Calu3 (cell line): ENCODE measurements around the gene GC. TPM values are rescaled to one million over a fixed set of nuclear protein-coding genes. Genes with fewer than 3 reads are reported as not detected.
"Not testable (repeated sequence)": the region's sequence is repeated elsewhere in the genome, so short reads cannot be mapped to it uniquely, and the experiment has no call there.

Experiments
- BruUV-seq: library from RNA; stranded (reverse); fragments of 400-500 nt; replicated peaks from 2 replicates; lab custom pipeline; 2021; lab: Mats Ljungman, UMichigan
- CTCF ChIA-PET: fragments of 300-600 bp; sonication (Branson Sonifier 250); formaldehyde crosslinking; loops from one replicate; lab custom pipeline; 2022; ENCODE audit warnings: antibody characterized with exemption; lab: Charles Lee
- DNase-seq: peaks from one replicate; pipeline ENCODE4 v3.0.0; 2022
- H3K27ac Mint-ChIP-seq: one replicate; pipeline ENCODE4 v1.8.0; 2022; ENCODE audit warnings: mixed read lengths; ENCODE audit not compliant: unreplicated experiment
- H3K27me3 Mint-ChIP-seq: one replicate; pipeline ENCODE4 v1.8.0; 2022; ENCODE audit warnings: mixed read lengths; ENCODE audit not compliant: unreplicated experiment
- H3K36me3 Mint-ChIP-seq: one replicate; pipeline ENCODE4 v1.8.0; 2022; ENCODE audit warnings: mild to moderate bottlenecking, moderate library complexity, mixed read lengths; ENCODE audit not compliant: insufficient read depth, unreplicated experiment
- H3K4me1 Mint-ChIP-seq: one replicate; pipeline ENCODE4 v1.8.0; 2022; ENCODE audit warnings: mild to moderate bottlenecking, low read depth, mixed read lengths; ENCODE audit not compliant: unreplicated experiment
- H3K4me3 Mint-ChIP-seq: one replicate; pipeline ENCODE4 v1.8.0; 2022; ENCODE audit warnings: mild to moderate bottlenecking, low read depth, moderate library complexity, mixed read lengths; ENCODE audit not compliant: unreplicated experiment
- H3K9me3 Mint-ChIP-seq: one replicate; pipeline ENCODE4 v1.8.0; 2022; ENCODE audit warnings: low read depth, mixed read lengths; ENCODE audit not compliant: unreplicated experiment
- intact Hi-C: fragments of 100-400 bp; cut with micrococcal nuclease; formaldehyde crosslinking; loops from one replicate; pipeline ENCODE4 v1.10.0; 2022; ENCODE audit not compliant: unreplicated experiment
- total RNA-seq: library from RNA; stranded (reverse); gene quantifications from 2 replicates; pipeline ENCODE4 v1.2.3, GENCODE V29; 2022
- TF ChIP-seq, protein P1 (sequence below): fragments of 200-600 bp; IDR thresholded peaks from one replicate; pipeline ENCODE4 v1.8.0; 2022; ENCODE audit warnings: antibody characterized with exemption; ENCODE audit not compliant: unreplicated experiment

The GC gene
- total RNA-seq, 1 experiment from 2014 or later: 0.90 TPM

DNA sequence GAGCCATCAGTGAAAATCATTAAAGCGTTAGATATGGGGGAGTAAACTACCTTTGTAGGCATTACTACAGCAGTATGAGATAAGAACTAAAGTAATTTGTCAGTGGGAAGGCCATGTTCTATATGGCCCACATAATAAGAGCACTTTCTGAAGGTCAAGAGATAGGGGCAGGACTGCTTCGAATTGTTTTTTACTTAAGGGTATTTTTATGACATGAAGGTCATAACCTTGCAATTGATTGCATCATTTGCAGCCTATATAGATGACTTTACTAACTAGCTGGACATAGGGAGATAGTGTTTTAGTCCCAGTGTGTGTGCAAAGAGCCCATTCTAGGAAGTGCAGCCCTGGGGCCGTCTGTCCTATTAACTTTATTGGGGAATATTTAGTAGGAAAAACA lies 23.6 kb upstream of the GC start:
- Mint-ChIP-seq H3K27ac (no peak overlapping the region), H3K27me3 (no peaks in the 10 kb centered on the region), H3K4me1 (no peaks in the 10 kb centered on the region), H3K4me3 (no peak overlapping the region), H3K36me3 (no peaks in the 10 kb centered on the region), H3K9me3 (no peaks in the 10 kb centered on the region)
- TF ChIP-seq, protein P1, sequence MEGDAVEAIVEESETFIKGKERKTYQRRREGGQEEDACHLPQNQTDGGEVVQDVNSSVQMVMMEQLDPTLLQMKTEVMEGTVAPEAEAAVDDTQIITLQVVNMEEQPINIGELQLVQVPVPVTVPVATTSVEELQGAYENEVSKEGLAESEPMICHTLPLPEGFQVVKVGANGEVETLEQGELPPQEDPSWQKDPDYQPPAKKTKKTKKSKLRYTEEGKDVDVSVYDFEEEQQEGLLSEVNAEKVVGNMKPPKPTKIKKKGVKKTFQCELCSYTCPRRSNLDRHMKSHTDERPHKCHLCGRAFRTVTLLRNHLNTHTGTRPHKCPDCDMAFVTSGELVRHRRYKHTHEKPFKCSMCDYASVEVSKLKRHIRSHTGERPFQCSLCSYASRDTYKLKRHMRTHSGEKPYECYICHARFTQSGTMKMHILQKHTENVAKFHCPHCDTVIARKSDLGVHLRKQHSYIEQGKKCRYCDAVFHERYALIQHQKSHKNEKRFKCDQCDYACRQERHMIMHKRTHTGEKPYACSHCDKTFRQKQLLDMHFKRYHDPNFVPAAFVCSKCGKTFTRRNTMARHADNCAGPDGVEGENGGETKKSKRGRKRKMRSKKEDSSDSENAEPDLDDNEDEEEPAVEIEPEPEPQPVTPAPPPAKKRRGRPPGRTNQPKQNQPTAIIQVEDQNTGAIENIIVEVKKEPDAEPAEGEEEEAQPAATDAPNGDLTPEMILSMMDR: no peak
- BruUV-seq: no TSS peak
- DNase-seq: no peak
- intact Hi-C loops: no loop called here
- CTCF ChIA-PET: no interaction called here

DNA sequence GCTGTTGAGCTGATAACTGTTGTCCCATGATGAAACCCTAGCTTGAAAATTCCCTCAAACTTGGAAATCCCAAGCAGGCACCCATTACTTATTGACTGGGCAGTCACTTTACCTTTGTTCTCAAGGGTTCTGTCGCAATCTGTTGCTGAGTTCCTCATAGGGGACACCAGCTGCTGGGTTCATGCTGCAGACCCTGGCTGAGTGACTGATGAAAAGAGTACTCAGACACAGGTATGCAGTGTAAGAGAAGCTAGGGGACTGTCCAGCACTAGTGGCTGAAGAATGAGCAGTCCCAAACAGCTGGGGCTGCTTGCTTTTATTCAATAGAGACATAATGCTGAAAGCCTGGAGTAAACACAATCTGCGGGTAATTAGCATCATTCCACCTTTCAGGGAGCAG lies 21.4 kb upstream of the GC start:
- H3K27me3 Mint-ChIP-seq, H3K36me3 Mint-ChIP-seq, H3K27ac Mint-ChIP-seq, BruUV-seq, H3K4me1 Mint-ChIP-seq, intact Hi-C loops, H3K4me3 Mint-ChIP-seq, CTCF ChIA-PET, H3K9me3 Mint-ChIP-seq: not testable (repeated sequence)
- peak; percentile 3 for DNase-seq

DNA sequence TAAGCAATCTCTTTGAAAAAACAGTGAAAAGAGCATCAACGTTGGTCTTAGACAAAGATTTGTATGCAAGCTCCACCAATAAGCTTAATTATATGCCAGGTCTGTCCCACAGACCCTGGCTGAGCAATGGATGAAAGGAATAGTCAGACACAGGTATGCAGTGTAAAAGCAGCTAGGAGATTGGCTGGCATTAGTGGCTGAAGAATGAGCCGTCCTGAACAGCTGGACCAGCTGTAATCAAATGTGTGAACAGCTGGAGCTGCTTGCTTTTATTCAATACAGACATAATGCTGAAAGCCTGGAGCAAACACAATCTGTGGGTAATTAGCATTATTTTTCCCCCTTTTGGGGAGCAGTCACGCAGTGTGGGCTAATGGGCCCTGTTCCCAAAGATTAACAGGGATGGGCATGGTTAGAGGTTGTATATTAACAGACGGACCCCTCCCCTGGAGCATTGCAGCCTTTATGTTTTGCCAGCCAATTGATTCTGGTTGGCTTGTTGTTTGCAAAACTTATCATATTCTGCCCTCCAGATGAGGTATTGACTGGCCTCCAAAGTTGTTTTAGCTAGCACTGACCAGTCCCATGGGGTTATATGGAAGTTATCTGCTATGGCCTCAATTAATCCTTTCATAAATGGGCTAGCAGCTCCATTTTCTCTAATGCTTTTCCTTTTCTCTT lies 20.3 kb upstream of the GC start:
- H3K27me3 Mint-ChIP-seq, BruUV-seq, H3K4me3 Mint-ChIP-seq, CTCF ChIA-PET, intact Hi-C loops, H3K36me3 Mint-ChIP-seq, H3K27ac Mint-ChIP-seq, H3K4me1 Mint-ChIP-seq, DNase-seq, H3K9me3 Mint-ChIP-seq: not testable (repeated sequence)

DNA sequence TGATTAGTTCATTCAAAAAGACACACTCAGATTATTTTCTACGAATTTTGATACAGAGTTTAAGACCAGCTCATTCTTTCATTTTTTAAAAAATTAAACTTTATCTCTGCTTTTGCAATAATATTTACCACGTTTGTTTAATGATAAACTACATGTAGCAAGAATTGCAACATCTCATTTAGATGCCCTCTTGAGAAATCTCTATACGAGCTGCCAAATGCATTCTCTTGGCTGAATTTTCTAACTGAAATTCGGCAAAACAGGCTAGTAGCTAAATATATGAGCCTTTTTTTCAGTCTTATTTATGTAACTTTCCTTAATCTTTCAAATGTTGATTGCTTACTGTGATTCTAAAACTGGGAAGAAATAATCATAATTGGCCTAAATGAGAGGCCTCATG lies 2.1 kb upstream of the GC start:
- no peak overlapping the region for H3K27ac Mint-ChIP-seq
- DNase-seq: no peak
- H3K4me1 Mint-ChIP-seq: peaks cover 8% of the 10 kb centered on the region
- H3K4me3 Mint-ChIP-seq: no peak overlapping the region
- TF ChIP-seq, protein P1: no peak
- no TSS peak for BruUV-seq
- H3K9me3 Mint-ChIP-seq: no peaks in the 10 kb centered on the region
- intact Hi-C loops: no loop called here
- CTCF ChIA-PET: no interaction called here
- no peaks in the 10 kb centered on the region for H3K36me3 Mint-ChIP-seq
- H3K27me3 Mint-ChIP-seq: no peaks in the 10 kb centered on the region

DNA sequence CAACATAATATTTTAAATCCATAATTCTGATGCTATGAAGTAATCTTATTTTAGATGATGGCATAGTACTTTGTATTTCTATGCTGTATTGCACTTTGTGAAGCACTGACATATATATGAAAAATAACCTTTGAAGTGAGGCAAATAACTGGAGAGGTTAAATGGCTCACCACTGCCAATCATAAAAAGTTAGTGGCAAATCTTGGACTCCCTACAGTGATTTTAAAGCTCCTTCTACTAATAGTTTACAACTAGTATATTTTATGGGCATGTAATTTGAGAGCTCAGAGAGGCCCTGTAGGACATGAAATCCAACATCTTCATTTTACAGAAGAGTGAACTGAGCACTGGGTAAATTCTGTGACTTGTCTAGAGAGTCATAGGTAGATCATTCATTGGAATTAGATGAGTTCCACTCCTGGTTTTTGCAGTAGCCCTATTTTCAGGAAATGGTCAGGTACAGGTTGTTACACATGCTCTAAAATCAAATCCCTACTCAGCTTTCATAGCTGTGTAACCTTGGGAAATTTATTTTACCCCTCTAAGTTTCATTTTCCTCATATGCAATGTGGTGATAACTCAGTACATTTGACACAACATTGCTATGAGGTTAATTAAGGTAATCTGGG lies 804 bp upstream of the GC start:
- Mint-ChIP-seq H3K9me3 (no peaks in the 10 kb centered on the region), H3K27me3 (no peaks in the 10 kb centered on the region), H3K4me3 (no peak overlapping the region), H3K27ac (no peak overlapping the region), H3K4me1 (peaks cover 8% of the 10 kb centered on the region), H3K36me3 (no peaks in the 10 kb centered on the region)
- CTCF ChIA-PET: no interaction called here
- BruUV-seq: no TSS peak
- intact Hi-C loops: no loop called here
- TF ChIP-seq, protein P1: no peak
- DNase-seq: no peak
